Osteocyte (in vitro differentiated cells): Measurements from ENCODE around the gene ASAP2. TPM values are rescaled to one million over a fixed set of nuclear protein-coding genes. Genes with fewer than 3 reads are reported as not detected.

ENCODE experiments used
- DNase-seq: peaks from one replicate; pipeline ENCODE4 v3.0.0; 2021; ENCODE audit warnings: mixed read lengths; ENCODE audit not compliant: unreplicated experiment; ENCODE audit errors: extremely low spot score
- H3K27ac Mint-ChIP-seq: one replicate; pipeline ENCODE4 v1.8.0; 2021; ENCODE audit warnings: mild to moderate bottlenecking, mixed read lengths; ENCODE audit not compliant: unreplicated experiment
- H3K27me3 Mint-ChIP-seq: one replicate; pipeline ENCODE4 v1.8.0; 2021; ENCODE audit warnings: mixed read lengths; ENCODE audit not compliant: unreplicated experiment
- H3K36me3 Mint-ChIP-seq: one replicate; pipeline ENCODE4 v1.8.0; 2021; ENCODE audit warnings: mixed read lengths; ENCODE audit not compliant: unreplicated experiment
- H3K4me1 Mint-ChIP-seq: one replicate; pipeline ENCODE4 v1.8.0; 2021; ENCODE audit warnings: mixed read lengths; ENCODE audit not compliant: unreplicated experiment
- H3K4me3 Mint-ChIP-seq: one replicate; pipeline ENCODE4 v1.8.0; 2021; ENCODE audit warnings: mild to moderate bottlenecking, moderate library complexity, mixed read lengths; ENCODE audit not compliant: unreplicated experiment
- H3K9me3 Mint-ChIP-seq: one replicate; pipeline ENCODE4 v1.8.0; 2021; ENCODE audit warnings: mixed read lengths; ENCODE audit not compliant: unreplicated experiment
- CTCF ChIP-seq: fragments of 200-600 bp; sonication (generic); IDR thresholded peaks from 2 replicates; pipeline ENCODE4 v1.5.0; 2021; ENCODE audit warnings: antibody characterized with exemption, mild to moderate bottlenecking, moderate library complexity
- total RNA-seq: library from RNA; stranded (reverse); gene quantifications from 2 replicates; pipeline ENCODE4 v1.2.1, GENCODE V29; 2021

Gene ASAP2
- total RNA-seq, 1 donor from 2014 or later, result 91.0 TPM

- Mint-ChIP-seq H3K4me3 (peak overlapping the region; percentile 60), H3K9me3 (no peaks in the 10 kb centered on the region), H3K27me3 (no peaks in the 10 kb centered on the region), H3K27ac (peak overlapping the region; percentile 94), H3K36me3 (peaks cover 2% of the 10 kb centered on the region), H3K4me1 (peaks cover 79% of the 10 kb centered on the region)
- peak; percentile 16 for TF ChIP-seq CTCF
- no peak for DNase-seq
These were observed 50.0 kb downstream of the ASAP2 start for GRCh38 chr2:9256570-9257043.

GRCh38 chr2:9258501-9258900, 51.9 kb downstream of the ASAP2 start:
- no peaks in the 10 kb centered on the region for H3K9me3 Mint-ChIP-seq
- no peak for DNase-seq
- H3K27ac Mint-ChIP-seq, result peak overlapping the region; percentile 94
- peaks cover 88% of the 10 kb centered on the region for H3K4me1 Mint-ChIP-seq
- H3K4me3 Mint-ChIP-seq, result peak overlapping the region; percentile 60
- peaks cover under 1% of the 10 kb centered on the region for H3K36me3 Mint-ChIP-seq
- TF ChIP-seq CTCF, result no peak
- no peaks in the 10 kb centered on the region for H3K27me3 Mint-ChIP-seq

- Mint-ChIP-seq H3K9me3 (no peaks in the 10 kb centered on the region), H3K4me3 (peak overlapping the region; percentile 60), H3K27ac (peak overlapping the region; percentile 94), H3K4me1 (peaks cover 90% of the 10 kb centered on the region), H3K27me3 (no peaks in the 10 kb centered on the region), H3K36me3 (no peaks in the 10 kb centered on the region)
- DNase-seq, result no peak
- no peak for TF ChIP-seq CTCF
These were observed 52.4 kb downstream of the ASAP2 start for GRCh38 chr2:9258953-9259399.

GRCh38 chr2:9260464-9260918, 53.9 kb downstream of the ASAP2 start:
- H3K27me3 Mint-ChIP-seq, result no peaks in the 10 kb centered on the region
- H3K36me3 Mint-ChIP-seq, result no peaks in the 10 kb centered on the region
- TF ChIP-seq CTCF, result no peak
- H3K4me3 Mint-ChIP-seq, result no peak overlapping the region
- peak overlapping the region; percentile 94 for H3K27ac Mint-ChIP-seq
- peaks cover 96% of the 10 kb centered on the region for H3K4me1 Mint-ChIP-seq
- H3K9me3 Mint-ChIP-seq, result no peaks in the 10 kb centered on the region
- no peak for DNase-seq

- no peaks in the 10 kb centered on the region for H3K27me3 Mint-ChIP-seq
- H3K36me3 Mint-ChIP-seq, result no peaks in the 10 kb centered on the region
- H3K9me3 Mint-ChIP-seq, result no peaks in the 10 kb centered on the region
- H3K27ac Mint-ChIP-seq, result peak overlapping the region; percentile 94
- no peak for DNase-seq
- TF ChIP-seq CTCF, result no peak
- H3K4me3 Mint-ChIP-seq, result no peak overlapping the region
- H3K4me1 Mint-ChIP-seq, result peaks cover 92% of the 10 kb centered on the region
These were observed 54.7 kb downstream of the ASAP2 start for GRCh38 chr2:9261231-9261883.
